H9 (cell line): ENCODE results near the gene VPS25. TPM values are rescaled to one million over a fixed set of nuclear protein-coding genes. Genes with fewer than 3 reads are reported as not detected.

Experiments used
- DNase-seq: peaks from one replicate; pipeline ENCODE4 v3.0.0-alpha.2; 2017
- H2AFZ ChIP-seq: one replicate; pipeline ENCODE4 v1.6.1; 2013; ENCODE audit warnings: mild to moderate bottlenecking, low read length, control low read depth, moderate library complexity
- H2AK5ac ChIP-seq: 2 replicates; pipeline ENCODE4 v1.6.1; 2013; ENCODE audit warnings: low read length, control low read depth, mixed read lengths; ENCODE audit not compliant: insufficient read length
- H2BK120ac ChIP-seq: one replicate; pipeline ENCODE4 v1.6.1; 2013; ENCODE audit warnings: low read depth, mild to moderate bottlenecking, low read length, control low read depth, inconsistent platforms; ENCODE audit not compliant: poor library complexity, severe bottlenecking
- H2BK12ac ChIP-seq: 2 replicates; pipeline ENCODE4 v1.6.1; 2013; ENCODE audit warnings: low read length, control low read depth, mixed read lengths, low read depth; ENCODE audit not compliant: insufficient read length
- H2BK15ac ChIP-seq: 2 replicates; pipeline ENCODE4 v1.6.1; 2013; ENCODE audit warnings: low read depth, low read length, control low read depth
- H2BK20ac ChIP-seq: one replicate; pipeline ENCODE4 v1.6.1; 2013; ENCODE audit warnings: low read depth, mild to moderate bottlenecking, low read length, control low read depth, inconsistent platforms; ENCODE audit not compliant: poor library complexity, severe bottlenecking
- H2BK5ac ChIP-seq: 2 replicates; pipeline ENCODE4 v1.6.1; 2013; ENCODE audit warnings: low read length, control low read depth, mixed read lengths; ENCODE audit not compliant: insufficient read length
- H3K14ac ChIP-seq: 2 replicates; pipeline ENCODE4 v1.6.1; 2013; ENCODE audit warnings: low read length, control low read depth; ENCODE audit not compliant: insufficient read depth
- H3K18ac ChIP-seq: 2 replicates; pipeline ENCODE4 v1.6.1; 2013; ENCODE audit warnings: low read depth, mild to moderate bottlenecking, mixed read lengths, low read length, control low read depth; ENCODE audit not compliant: insufficient read length
- H3K23ac ChIP-seq: 2 replicates; pipeline ENCODE4 v1.6.1; 2013; ENCODE audit warnings: low read length, control low read depth, mixed read lengths, low read depth; ENCODE audit not compliant: insufficient read length
- H3K23me2 ChIP-seq: 2 replicates; pipeline ENCODE4 v1.6.1; 2013; ENCODE audit warnings: low read depth, mild to moderate bottlenecking, mixed read lengths, low read length, control low read depth; ENCODE audit not compliant: insufficient read length, poor library complexity, severe bottlenecking
- H3K27ac ChIP-seq: 2 replicates; pipeline ENCODE4 v1.5.1; 2013; ENCODE audit warnings: low read length, control low read depth, mixed read lengths, low read depth; ENCODE audit not compliant: insufficient read length
- H3K27me3 ChIP-seq: 2 replicates; pipeline ENCODE4 v1.6.1; 2013; ENCODE audit warnings: low read length, control low read depth, inconsistent platforms; ENCODE audit not compliant: insufficient read depth
- H3K4ac ChIP-seq: 2 replicates; pipeline ENCODE4 v1.6.1; 2013; ENCODE audit warnings: low read depth, mild to moderate bottlenecking, control low read depth, inconsistent platforms, low read length, moderate library complexity
- H3K4me1 ChIP-seq: 2 replicates; pipeline ENCODE4 v1.6.1; 2013; ENCODE audit warnings: low read length, control low read depth, inconsistent platforms; ENCODE audit not compliant: insufficient read depth
- H3K4me2 ChIP-seq: 2 replicates; pipeline ENCODE4 v1.6.1; 2013; ENCODE audit warnings: low read length, control low read depth, mixed read lengths; ENCODE audit not compliant: insufficient read length, insufficient read depth
- H3K56ac ChIP-seq: 2 replicates; pipeline ENCODE4 v1.6.1; 2013; ENCODE audit warnings: low read depth, mild to moderate bottlenecking, mixed read lengths, low read length, control low read depth; ENCODE audit not compliant: insufficient read length
- H3K79me1 ChIP-seq: 2 replicates; pipeline ENCODE4 v1.6.1; 2013; ENCODE audit warnings: low read depth, mild to moderate bottlenecking, moderate library complexity, low read length, control low read depth, inconsistent platforms; ENCODE audit not compliant: insufficient read depth, poor library complexity, severe bottlenecking
- H3K79me2 ChIP-seq: 2 replicates; pipeline ENCODE4 v1.6.1; 2013; ENCODE audit warnings: low read length, control low read depth, inconsistent platforms; ENCODE audit not compliant: insufficient read depth
- H3K9ac ChIP-seq: 2 replicates; pipeline ENCODE4 v1.6.1; 2013; ENCODE audit warnings: low read length, control low read depth, mixed read lengths; ENCODE audit not compliant: insufficient read length; ENCODE audit errors: extremely low read depth
- H3K9me3 ChIP-seq: one replicate; pipeline ENCODE4 v1.6.1; 2013; ENCODE audit warnings: low read depth, low read length, inconsistent platforms; ENCODE audit not compliant: control insufficient read depth
- H3T11ph ChIP-seq: one replicate; pipeline ENCODE4 v1.6.1; 2013; ENCODE audit warnings: mild to moderate bottlenecking, low read length, control low read depth, inconsistent platforms
- H4K20me1 ChIP-seq: one replicate; pipeline ENCODE4 v1.6.1; 2013; ENCODE audit not compliant: control insufficient read depth, insufficient read length, insufficient read depth
- H4K5ac ChIP-seq: 2 replicates; pipeline ENCODE4 v1.6.1; 2013; ENCODE audit warnings: low read depth, mild to moderate bottlenecking, mixed read lengths, low read length, control low read depth; ENCODE audit not compliant: insufficient read length
- H4K8ac ChIP-seq: replicated peaks from 2 replicates; pipeline ENCODE4 v1.6.1; 2013; ENCODE audit warnings: low read length, control low read depth, mixed read lengths, low read depth; ENCODE audit not compliant: insufficient read length
- H4K91ac ChIP-seq: 2 replicates; pipeline ENCODE4 v1.6.1; 2013; ENCODE audit warnings: low read depth, mild to moderate bottlenecking, moderate library complexity, mixed read lengths, low read length, control low read depth; ENCODE audit not compliant: insufficient read length
- H3K27ac Mint-ChIP-seq, 3 experiments: 2 replicates in 2 of 3; 3 replicates in 1 of 3; pipeline ENCODE4 v1.8.0; 2020 to 2021; ENCODE audit warnings: mixed read lengths in 3 of 3, mild to moderate bottlenecking in 1 of 3, moderate library complexity in 1 of 3
- H3K27me3 Mint-ChIP-seq: 2 replicates; pipeline ENCODE4 v1.8.0; 2021; ENCODE audit warnings: low read depth, mild to moderate bottlenecking, moderate library complexity, mixed read lengths
- H3K36me3 Mint-ChIP-seq, 3 experiments: 2 replicates in 2 of 3; 3 replicates in 1 of 3; pipeline ENCODE4 v1.8.0; 2020 to 2021; ENCODE audit warnings: low read depth in 3 of 3, mixed read lengths in 3 of 3; ENCODE audit not compliant: insufficient read depth in 1 of 3
- H3K4me1 Mint-ChIP-seq, 2 experiments: 2 replicates each; pipeline ENCODE4 v1.8.0; 2020; ENCODE audit warnings: mixed read lengths in 2 of 2
- H3K4me3 Mint-ChIP-seq, 2 experiments: 2 replicates in 1 of 2; 3 replicates in 1 of 2; pipeline ENCODE4 v1.8.0; 2020 to 2021; ENCODE audit warnings: mild to moderate bottlenecking in 2 of 2, mixed read lengths in 2 of 2, moderate library complexity in 1 of 2
- H3K9me3 Mint-ChIP-seq, 2 experiments: 2 replicates in 1 of 2; 3 replicates in 1 of 2; pipeline ENCODE4 v1.8.0; 2020; ENCODE audit warnings: mild to moderate bottlenecking in 2 of 2, mixed read lengths in 2 of 2, moderate library complexity in 1 of 2
- CTCF ChIP-seq: fragments of 200-600 bp; sonication (generic); conservative IDR thresholded peaks from 3 replicates; pipeline ENCODE4 v1.8.0; 2021; ENCODE audit warnings: antibody characterized with exemption, mild to moderate bottlenecking
- WGBS: extraction: QIAGEN DNeasy Blood & Tissue Kit; methylation state at CpG from one replicate; pipeline ENCODE4 v1.1.7; 2013; ENCODE audit warnings: missing lambda C conversion rate, low lambda C conversion rate, mixed read lengths; ENCODE audit not compliant: insufficient read length; ENCODE audit errors: extremely low coverage; 5-methylcytosine and 5-hydroxymethylcytosine counted together
- total RNA-seq: library from RNA; stranded (reverse); gene quantifications from 2 replicates; pipeline ENCODE4 v1.2.1, GENCODE V29; 2021

VPS25 gene
- total RNA-seq, 1 experiment from 2014 or later: 113 TPM

- Histone ChIP-seq H4K5ac (no peak overlapping the region), H2BK120ac (no peak overlapping the region), H4K8ac (no peak overlapping the region), H3K23me2 (peaks cover 6% of the 10 kb centered on the region), H2BK15ac (no peak overlapping the region), H3K18ac (no peak overlapping the region), H2AFZ (no peak overlapping the region), H3K56ac (no peak overlapping the region), H3K23ac (no peak overlapping the region), H3K79me2 (no peaks in the 10 kb centered on the region), H2BK20ac (no peak overlapping the region), H2AK5ac (no peak overlapping the region), H2BK12ac (no peak overlapping the region), H3T11ph (no peak overlapping the region), H3K14ac (no peak overlapping the region), H3K4me2 (no peak overlapping the region), H3K9me3 (no peaks in the 10 kb centered on the region), H2BK5ac (no peak overlapping the region), H3K27ac (no peak overlapping the region), H3K27me3 (peaks cover 2% of the 10 kb centered on the region; the same call in 1 of the 2 replicates), H3K4ac (no peak overlapping the region), H4K91ac (no peak overlapping the region), H3K79me1 (no peaks in the 10 kb centered on the region), H3K4me1 (peaks cover 2% of the 10 kb centered on the region; the same call in 1 of the 2 replicates), H3K9ac (no peak overlapping the region), H4K20me1 (no peaks in the 10 kb centered on the region)
- Mint-ChIP-seq H3K27ac (no peak overlapping the region), H3K4me1 (peaks cover 26% of the 10 kb centered on the region in 2 experiments), H3K36me3 (no peaks in the 10 kb centered on the region; a peak in 1 of 7 replicates), H3K27me3 (peaks cover 33% of the 10 kb centered on the region), H3K9me3 (peaks cover 4 to 8% of the 10 kb centered on the region in 2 experiments; a peak in 4 of 5 replicates), H3K4me3 (no peak overlapping the region)
- no peak for DNase-seq
- WGBS: no CpG with 5 or more reads among the region's 7 CpGs
- TF ChIP-seq CTCF: no peak
Observed at GRCh38 chr17:42748202-42748907, 24.9 kb upstream of the VPS25 start.
